Stomach (tissue), 4 donors: Measurements from ENCODE around the gene DQX1.

Experiments
- EP300 ChIP-seq: sonication (generic); formaldehyde crosslinking; IDR thresholded peaks from one replicate; pipeline ENCODE4 v1.6.1; 2017; ENCODE audit warnings: antibody characterized with exemption
- POLR2AphosphoS5 ChIP-seq, 3 donors: sonication (generic); formaldehyde crosslinking; IDR thresholded peaks; one replicate each; pipeline ENCODE4 v1.6.1; 2016; ENCODE audit warnings: antibody characterized with exemption in 3 of 3
- TF ChIP-seq, protein P1 (sequence below), 7 experiments: fragments of 450-650 bp in 4 of 7; fragments of 200-600 bp in 3 of 7; sonication (generic) in 3 of 7; IDR thresholded peaks; one replicate each; pipeline ENCODE4 v1.5.1; 2016 to 2019; ENCODE audit warnings: antibody characterized with exemption in 7 of 7, control low read depth in 2 of 7, mild to moderate bottlenecking in 1 of 7

DNA sequence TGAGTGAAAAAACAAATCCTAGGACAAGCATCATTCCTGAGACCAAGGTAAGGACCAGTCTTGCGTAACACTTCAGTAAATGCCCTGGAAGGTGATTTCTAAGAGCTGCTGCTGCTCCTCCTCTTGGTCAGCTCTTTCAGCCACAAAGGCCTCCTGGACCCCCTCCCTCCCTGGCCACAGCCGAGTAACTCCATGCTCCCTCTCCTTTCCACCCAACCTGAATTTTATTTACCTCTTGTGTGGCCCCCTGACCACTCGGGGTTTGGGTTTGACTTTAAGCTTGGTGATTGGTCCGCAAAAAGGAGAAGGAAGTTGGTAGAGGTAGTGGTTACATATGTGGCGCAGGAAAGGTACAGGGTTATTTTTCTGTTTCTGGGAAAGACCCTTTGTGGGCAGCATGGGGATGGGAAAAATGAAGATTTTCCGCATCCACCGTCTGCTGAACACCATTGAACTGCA lies 12.9 kb upstream of the DQX1 start:
- TF ChIP-seq, protein P1, sequence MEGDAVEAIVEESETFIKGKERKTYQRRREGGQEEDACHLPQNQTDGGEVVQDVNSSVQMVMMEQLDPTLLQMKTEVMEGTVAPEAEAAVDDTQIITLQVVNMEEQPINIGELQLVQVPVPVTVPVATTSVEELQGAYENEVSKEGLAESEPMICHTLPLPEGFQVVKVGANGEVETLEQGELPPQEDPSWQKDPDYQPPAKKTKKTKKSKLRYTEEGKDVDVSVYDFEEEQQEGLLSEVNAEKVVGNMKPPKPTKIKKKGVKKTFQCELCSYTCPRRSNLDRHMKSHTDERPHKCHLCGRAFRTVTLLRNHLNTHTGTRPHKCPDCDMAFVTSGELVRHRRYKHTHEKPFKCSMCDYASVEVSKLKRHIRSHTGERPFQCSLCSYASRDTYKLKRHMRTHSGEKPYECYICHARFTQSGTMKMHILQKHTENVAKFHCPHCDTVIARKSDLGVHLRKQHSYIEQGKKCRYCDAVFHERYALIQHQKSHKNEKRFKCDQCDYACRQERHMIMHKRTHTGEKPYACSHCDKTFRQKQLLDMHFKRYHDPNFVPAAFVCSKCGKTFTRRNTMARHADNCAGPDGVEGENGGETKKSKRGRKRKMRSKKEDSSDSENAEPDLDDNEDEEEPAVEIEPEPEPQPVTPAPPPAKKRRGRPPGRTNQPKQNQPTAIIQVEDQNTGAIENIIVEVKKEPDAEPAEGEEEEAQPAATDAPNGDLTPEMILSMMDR (IDR thresholded peaks at IDR 0.05) = no peak
- TF ChIP-seq POLR2AphosphoS5 (IDR thresholded peaks at IDR 0.05) = no peak
- no peak for TF ChIP-seq EP300
